Ascending aorta (tissue), 2 donors: Measurements from ENCODE around the gene GFPT1. TPM values are rescaled to one million over a fixed set of nuclear protein-coding genes. Genes with fewer than 3 reads are reported as not detected.

Experiments
- DNase-seq, 2 donors: peaks; one replicate each; pipeline ENCODE4 v3.0.0-alpha.2; 2019; ENCODE audit warnings: low spot score in 2 of 2
- H3K27ac ChIP-seq, 2 donors: fragments of 200-600 bp; sonication (generic); one replicate each; pipeline ENCODE4 v1.5.1; 2016 to 2017; ENCODE audit warnings: mild to moderate bottlenecking in 1 of 2
- H3K27me3 ChIP-seq: fragments of 200-600 bp; sonication (generic); one replicate; pipeline ENCODE4 v1.5.1; 2017
- H3K36me3 ChIP-seq, 2 donors: fragments of 200-600 bp; sonication (generic); one replicate each; pipeline ENCODE4 v1.5.1; 2016
- H3K4me1 ChIP-seq, 2 donors: fragments of 200-600 bp; sonication (generic); one replicate each; pipeline ENCODE4 v1.5.1; 2016 to 2017; ENCODE audit warnings: mild to moderate bottlenecking in 1 of 2
- H3K4me3 ChIP-seq, 2 donors: fragments of 200-600 bp; sonication (generic); one replicate each; pipeline ENCODE4 v1.5.1; 2016 to 2017; ENCODE audit warnings: mild to moderate bottlenecking in 1 of 2
- H3K9me3 ChIP-seq, 2 donors: fragments of 200-600 bp; sonication (generic); one replicate each; pipeline ENCODE4 v1.5.1; 2016
- intact Hi-C: fragments of 100-400 bp; cut with DNase I; formaldehyde crosslinking; loops from one replicate; pipeline ENCODE4 v1.15.1; 2023
- total RNA-seq: library from RNA; depleted of rRNA; stranded (reverse); fragments of >200 nt; gene quantifications from one replicate; pipeline ENCODE4 v1.1.0, GENCODE V29; 2016
- TF ChIP-seq, protein P1 (sequence below), 3 experiments: fragments of 200-600 bp in 2 of 3; fragments of 450-650 bp in 1 of 3; sonication (generic) in 2 of 3; IDR thresholded peaks; one replicate each; pipeline ENCODE4 v1.5.1; 2016 to 2019; ENCODE audit warnings: antibody characterized with exemption in 3 of 3, mild to moderate bottlenecking in 1 of 3, moderate library complexity in 1 of 3

GFPT1 gene
- total RNA-seq, 1 donor from 2014 or later = 25.7 TPM

DNA sequence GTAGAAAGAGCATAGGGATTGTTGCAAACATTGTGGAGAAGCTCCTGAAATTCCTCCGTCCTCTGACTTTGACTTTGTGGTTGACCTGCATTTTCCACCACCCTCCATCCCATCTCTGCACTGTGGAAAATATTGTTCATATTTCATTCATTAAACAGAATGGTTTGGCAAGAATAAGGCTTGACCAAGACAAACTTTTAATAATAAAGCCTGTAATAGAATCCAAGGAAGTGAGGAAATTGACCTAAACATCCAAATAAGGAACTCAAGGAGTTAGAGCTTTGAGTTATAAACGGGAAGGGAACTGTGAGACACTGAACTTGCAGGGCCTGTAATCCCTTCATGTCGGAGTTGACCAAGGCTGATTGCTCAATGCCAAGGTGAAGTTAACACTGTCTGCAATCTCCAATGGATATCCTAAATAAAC lies 115.2 kb downstream of the GFPT1 start:
- Histone ChIP-seq H3K27ac (peak overlapping the region; percentile 1 to 13), H3K36me3 (no peaks in the 10 kb centered on the region), H3K4me3 (no peak overlapping the region), H3K27me3 (no peaks in the 10 kb centered on the region), H3K4me1 (peaks cover 3 to 19% of the 10 kb centered on the region in 2 donors), H3K9me3 (no peaks in the 10 kb centered on the region)
- TF ChIP-seq, protein P1, sequence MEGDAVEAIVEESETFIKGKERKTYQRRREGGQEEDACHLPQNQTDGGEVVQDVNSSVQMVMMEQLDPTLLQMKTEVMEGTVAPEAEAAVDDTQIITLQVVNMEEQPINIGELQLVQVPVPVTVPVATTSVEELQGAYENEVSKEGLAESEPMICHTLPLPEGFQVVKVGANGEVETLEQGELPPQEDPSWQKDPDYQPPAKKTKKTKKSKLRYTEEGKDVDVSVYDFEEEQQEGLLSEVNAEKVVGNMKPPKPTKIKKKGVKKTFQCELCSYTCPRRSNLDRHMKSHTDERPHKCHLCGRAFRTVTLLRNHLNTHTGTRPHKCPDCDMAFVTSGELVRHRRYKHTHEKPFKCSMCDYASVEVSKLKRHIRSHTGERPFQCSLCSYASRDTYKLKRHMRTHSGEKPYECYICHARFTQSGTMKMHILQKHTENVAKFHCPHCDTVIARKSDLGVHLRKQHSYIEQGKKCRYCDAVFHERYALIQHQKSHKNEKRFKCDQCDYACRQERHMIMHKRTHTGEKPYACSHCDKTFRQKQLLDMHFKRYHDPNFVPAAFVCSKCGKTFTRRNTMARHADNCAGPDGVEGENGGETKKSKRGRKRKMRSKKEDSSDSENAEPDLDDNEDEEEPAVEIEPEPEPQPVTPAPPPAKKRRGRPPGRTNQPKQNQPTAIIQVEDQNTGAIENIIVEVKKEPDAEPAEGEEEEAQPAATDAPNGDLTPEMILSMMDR (IDR thresholded peaks at IDR 0.05) = no peak
- DNase-seq = no peak
- intact Hi-C loops = no loop called here

Other genes starting within 250 kb of the GFPT1 start
- gene NFU1, start 50.2 kb upstream of the GFPT1 start, total RNA-seq = 49.4 TPM